Measurements from ENCODE around the gene PLD2.

PLD2 gene

GRCh38 chr17:4806777-4807604 lies at the start of gene PLD2:
Gene PLD2 (plus strand): TSS chr17:4807152. CDS start chr17:4807773, 621 bp downstream.
- DNase-seq (ENCODE audit: low read depth) = peak; percentile 81

GRCh38 chr17:4759776-4760236 lies 47.1 kb upstream of the PLD2 start:
- DNase-seq (ENCODE audit: low read depth) = no peak

GRCh38 chr17:4764595-4764994 lies 42.4 kb upstream of the PLD2 start:
- no peak for DNase-seq (ENCODE audit: low read depth)

- DNase-seq (ENCODE audit: low read depth) = no peak
Measured at GRCh38 chr17:4766201-4766600, 40.8 kb upstream of the PLD2 start.

DNA sequence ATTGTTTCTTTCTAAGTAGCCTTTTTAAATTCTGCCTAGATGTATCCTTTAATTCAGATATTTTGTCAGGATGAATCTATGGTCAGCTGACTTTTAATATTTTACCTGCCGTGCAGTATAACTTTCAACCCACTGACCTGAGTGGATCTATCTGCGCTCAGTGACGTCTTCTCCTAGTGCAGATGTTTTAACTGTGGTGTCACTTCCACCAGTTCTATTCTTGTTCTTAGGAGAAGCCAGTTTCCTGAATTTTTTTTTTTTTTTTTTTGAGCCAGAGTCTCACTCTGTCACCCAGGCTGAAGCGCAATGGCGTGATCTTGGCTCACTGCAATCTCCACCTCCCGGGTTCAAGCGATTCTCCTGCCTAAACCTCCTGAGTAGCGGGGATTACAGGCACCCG lies 40.2 kb upstream of the PLD2 start:
- no peak for DNase-seq (ENCODE audit: low read depth)

DNA sequence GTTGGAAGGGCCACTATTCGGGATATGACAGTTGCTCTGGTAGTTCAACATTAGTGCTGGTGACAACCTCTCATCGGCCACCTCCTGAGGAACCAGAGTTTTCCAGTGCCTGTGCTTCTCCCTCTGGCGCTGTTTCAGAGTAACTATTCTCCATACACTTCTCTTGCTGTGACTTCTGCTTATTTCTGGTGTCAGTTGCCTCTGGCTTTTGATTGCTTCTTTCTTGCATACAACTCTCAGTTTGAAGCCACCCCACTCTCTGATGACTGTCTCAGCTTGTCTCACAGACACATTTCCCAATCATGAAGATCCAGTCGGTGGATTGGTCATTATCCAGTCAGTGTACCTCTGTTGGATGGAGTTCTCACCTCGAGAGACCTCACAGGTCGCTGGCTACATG lies 38.7 kb upstream of the PLD2 start:
- DNase-seq (ENCODE audit: low read depth) = no peak

DNA sequence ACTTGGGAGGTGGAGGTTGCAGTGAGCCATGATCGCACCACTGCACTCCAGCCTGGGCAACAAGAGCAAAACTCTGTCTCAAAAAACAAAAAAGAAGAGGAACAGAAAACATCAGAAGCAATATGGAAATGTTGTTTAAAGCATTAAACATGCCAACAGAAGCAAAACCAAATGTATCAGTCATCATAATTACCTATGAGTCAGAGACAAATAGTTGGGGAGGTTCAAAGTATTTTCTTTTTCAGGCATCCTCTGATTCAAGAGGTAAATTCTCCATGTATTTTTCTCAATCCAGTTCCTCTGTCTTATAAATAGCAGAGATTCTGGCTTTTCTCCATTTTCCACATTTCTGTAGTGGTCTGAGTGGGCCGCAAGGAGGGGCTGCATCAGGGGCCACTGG lies 37.3 kb upstream of the PLD2 start:
- DNase-seq (ENCODE audit: low read depth) = no peak

DNA sequence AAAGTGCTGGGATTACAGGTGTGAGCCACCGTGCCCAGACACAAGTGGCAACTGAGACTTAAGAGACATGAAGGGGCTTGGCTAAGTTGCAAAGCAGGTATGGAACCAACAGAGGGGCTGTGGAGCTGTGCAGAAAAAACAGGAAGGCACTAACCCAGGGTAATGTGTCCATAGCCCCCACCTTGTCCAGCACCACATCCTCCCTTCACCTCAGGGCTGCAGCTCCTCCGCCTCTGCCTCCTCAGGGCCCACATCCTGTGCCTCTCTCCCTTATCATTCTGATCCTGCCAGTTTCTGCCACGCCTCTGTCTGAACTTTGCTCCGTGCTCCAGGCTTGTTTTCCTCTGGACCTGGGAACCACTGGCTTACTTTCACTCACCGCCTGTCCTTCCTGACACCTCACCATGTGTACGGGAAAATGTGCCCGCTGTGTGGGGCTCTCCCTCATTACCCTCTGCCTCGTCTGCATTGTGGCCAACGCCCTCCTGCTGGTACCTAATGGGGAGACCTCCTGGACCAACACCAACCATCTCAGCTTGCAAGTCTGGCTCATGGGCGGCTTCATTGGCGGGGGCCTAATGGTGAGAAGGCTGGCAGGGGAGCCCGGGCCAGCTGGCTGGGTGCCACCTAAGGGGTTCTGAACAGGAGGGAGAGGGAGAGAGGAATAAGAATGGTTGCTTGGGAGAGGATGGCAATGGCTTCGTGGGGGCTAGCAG lies 35.3 kb upstream of the PLD2 start, which contains the start of gene TM4SF5:
Gene TM4SF5 (plus strand): TSS at position 368 of the 716 bp plus-strand sequence. CDS start 37 bp downstream, at position 405.
- no peak for DNase-seq (ENCODE audit: low read depth)

GRCh38 chr17:4772235-4772613 lies 34.7 kb upstream of the PLD2 start:
- no peak for DNase-seq (ENCODE audit: low read depth)

DNA sequence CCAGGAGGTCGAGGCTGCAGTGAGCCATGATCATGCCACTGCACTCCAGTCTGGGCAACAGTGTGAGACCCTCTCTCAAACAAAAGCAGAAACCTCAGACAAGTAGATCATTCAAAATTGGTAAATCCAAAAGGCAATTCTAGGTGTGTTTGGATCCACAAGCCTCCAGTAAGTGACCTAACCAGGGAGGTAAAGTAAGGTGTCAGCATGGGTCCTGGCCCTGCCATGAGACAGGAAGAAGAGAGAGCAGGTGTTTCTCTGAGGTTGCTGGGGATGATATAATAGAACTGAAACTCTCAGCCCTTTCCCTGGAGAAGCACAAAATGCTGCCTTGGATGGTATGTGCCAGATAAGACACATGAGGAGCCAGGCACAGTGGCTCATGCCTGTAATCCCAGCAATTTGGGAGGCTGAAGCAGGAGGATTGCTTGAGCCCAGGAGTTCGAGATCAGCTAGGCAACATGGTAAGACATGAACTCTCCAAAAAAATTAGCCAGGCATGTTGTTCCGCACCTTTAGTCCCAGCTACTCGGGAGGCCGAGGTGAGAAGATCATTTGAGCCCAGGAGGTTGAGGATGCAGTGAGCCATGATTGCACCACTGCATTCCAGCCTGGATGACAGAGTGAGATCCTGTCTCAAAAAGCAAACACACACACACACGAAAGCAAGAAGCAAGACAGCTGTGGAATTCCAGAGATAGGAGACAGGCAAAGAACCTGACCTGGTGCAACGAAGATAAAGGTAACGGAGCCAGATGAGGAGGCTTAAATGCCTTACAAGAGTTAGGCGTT lies 28.8 kb upstream of the PLD2 start:
- DNase-seq (ENCODE audit: low read depth) = no peak

DNA sequence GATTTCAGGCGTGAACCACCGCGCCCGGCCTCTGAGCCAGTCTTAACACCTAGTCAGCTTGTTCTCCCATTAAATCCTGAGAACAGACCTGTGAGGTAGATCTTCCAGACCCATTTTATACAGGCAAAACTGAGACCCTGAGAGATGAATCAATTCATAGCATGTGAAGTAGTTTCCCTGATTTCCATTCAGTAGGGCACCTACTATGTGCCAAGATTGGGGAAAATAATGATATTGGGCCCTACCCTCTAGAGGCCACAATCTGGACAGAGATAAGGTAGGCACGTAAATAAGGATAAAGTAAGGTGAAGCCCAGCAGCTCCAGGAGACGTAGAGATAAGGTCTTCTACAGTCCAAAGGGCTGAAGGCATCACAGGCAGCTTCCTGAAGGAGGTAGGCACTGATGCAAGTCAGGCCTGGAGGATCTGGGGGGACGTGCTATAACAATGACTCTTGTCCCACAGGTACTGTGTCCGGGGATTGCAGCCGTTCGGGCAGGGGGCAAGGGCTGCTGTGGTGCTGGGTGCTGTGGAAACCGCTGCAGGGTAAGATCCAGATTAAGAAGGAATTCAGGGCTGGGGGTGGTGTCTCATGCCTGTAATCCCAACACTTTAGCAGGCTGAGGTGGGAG lies 26.5 kb upstream of the PLD2 start:
- DNase-seq (ENCODE audit: low read depth) = no peak

- DNase-seq (ENCODE audit: low read depth) = no peak
Measured at GRCh38 chr17:4782652-4783051, 24.3 kb upstream of the PLD2 start.

DNA sequence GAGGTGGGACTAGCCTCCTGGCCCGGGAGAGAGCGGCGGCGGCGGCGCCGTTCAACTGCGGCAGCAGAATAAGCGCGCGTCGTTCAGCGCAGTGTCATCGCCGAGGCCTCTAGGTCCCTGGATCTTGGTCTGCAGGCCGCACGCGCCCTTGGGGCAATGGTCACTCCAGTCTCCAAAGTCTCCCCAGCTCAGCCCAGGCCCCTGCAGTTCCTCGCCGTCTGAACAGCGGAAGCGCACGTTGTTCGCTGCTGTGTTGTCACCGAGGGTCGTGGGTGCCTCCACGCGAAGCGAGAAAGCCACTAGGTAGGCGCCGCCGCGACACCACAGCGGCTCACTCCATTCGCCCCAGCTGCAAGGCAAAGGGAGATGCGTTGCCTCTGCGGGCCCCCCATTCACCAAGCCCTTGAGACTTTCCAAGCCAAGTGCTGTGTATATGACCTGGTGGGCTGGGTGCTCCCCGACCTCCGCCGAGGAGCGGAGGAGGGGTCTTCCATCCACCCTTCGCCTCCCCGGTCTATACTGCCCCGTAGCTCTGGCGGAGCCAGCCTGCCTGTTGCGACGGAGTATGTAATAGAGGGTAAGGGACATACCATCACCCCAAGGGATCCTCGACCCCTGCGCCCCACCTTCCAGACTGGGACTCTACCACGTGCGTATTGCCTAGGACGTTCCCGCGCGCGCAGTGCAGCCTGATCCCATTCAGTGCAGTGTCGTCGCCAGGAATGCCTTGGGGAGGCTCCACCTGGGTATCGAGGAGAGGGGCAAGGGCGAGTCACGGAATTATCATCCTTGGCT lies 21.4 kb upstream of the PLD2 start:
- DNase-seq (ENCODE audit: low read depth) = no peak

GRCh38 chr17:4786106-4786511 lies 20.8 kb upstream of the PLD2 start, which contains the start of gene VMO1:
Gene VMO1 (minus strand): TSS chr17:4786364. CDS start chr17:4786352, 12 bp downstream.
- DNase-seq (ENCODE audit: low read depth) = no peak

GRCh38 chr17:4786516-4786915 lies 20.4 kb upstream of the PLD2 start:
- no peak for DNase-seq (ENCODE audit: low read depth)

DNA sequence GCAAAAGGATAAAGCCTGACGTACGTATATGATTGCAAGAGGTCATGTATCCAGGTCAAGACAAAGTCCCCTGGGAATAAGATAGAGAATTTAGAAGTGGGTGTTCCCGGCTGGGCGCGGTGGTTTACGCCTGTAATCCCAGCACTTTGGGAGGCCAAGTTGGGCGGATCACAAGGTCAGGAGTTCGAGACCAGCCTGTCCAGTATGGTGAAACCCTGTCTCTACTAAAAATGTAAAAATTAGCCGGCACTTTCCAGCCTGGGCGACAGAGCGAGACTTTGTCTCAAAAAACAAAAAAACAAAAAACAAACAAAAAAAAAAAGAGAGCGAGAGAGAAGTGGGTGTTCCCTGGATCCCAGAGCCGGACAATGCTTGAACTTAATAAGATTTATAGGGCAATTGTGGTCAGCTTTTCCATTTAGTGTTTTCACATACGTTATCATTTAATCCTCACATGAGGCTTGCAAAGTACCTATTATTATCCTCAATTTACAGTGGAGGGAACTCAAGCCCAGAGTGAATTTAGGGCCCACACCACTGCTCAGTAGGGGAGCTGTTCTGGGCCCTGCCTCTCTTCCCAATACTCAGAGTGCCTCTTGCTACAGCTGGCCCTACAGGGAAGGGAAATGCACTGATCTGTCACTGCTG lies 18.7 kb upstream of the PLD2 start:
- DNase-seq (ENCODE audit: low read depth) = no peak

DNA sequence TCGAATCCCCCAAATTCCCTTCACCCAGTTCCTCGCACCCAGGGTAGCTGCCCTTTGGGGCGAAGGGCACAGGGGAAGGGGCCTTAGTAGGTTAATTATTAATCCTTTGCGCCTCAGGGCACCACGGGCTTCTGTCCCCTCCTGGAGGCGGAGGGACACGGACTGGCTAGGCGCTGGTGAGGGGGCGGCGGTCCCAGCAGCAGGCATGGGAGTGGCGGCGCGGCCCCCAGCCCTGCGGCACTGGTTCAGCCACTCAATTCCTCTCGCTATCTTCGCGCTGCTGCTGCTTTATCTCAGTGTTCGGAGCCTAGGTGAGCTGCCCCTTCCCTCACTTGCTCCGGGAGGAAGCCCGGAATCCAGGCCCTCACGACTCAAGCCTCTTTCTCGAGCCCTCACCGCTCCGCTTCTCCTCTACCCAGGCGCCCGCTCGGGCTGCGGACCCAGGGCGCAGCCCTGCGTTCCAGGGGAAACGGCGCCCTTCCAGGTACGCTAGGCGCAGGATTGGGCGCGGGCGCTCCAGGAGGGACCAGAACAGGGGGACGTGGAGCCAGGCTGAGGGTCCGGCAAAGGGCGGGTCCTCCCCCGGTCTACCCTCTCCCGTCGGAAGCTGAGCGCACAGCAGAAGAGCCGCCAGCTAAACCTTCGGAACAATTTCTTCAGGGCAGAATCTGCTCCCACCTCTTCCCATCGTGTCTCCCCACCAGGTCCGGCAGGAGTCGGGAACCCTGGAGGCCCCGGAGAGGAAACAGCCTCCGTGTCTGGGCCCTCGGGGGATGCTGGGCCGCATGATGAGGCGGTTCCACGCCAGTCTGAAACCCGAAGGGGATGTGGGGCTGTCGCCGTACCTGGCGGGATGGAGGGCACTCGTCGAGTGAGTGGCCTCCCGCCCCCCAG lies 17.9 kb upstream of the PLD2 start, which contains the start of gene GLTPD2:
Gene GLTPD2 (plus strand): TSS at position 158 of the 894 bp plus-strand sequence. CDS start 48 bp downstream, at position 206.
- DNase-seq (ENCODE audit: low read depth) = no peak

GRCh38 chr17:4789701-4789950 lies 17.3 kb upstream of the PLD2 start:
- no peak for DNase-seq (ENCODE audit: low read depth)

DNA sequence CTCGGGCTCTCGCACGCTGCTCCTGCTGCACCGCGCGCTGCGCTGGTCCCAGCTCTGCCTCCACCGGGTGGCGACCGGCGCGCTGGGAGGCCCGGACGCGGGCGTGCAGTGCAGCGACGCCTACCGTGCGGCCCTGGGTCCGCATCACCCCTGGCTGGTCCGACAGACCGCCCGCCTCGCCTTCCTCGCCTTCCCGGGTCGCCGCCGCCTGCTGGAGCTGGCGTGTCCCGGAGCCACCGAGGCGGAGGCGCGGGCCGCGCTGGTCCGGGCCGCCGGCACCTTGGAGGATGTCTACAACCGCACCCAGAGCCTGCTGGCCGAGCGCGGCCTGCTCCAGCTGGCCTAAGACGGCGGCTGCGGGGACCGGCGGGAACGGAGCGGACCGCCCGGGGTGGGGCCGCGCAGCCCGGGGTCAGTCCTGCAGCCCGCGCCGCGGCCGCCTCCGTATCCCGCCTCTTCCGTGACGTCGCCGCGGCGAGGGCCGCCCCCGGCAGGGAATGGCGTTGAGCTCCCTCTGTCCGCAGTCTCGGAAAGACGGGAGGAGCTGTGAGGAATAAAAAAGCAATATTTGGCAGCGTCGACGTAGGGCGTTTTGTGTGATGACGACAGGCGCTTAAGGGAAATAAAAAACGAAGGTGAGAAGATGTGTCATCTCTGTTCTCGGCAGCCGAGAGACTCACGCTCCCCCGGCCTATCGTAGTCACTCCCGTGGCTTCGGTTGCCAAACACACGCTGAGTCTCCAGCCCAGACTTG lies 16.8 kb upstream of the PLD2 start:
- DNase-seq (ENCODE audit: low read depth) = peak; percentile 61
